H54 (cell line): ENCODE data around the gene LRP1B.
A peak's percentile ranks its signal among the peaks of the same experiment; 100 is the strongest.
"Not testable (repeated sequence)": the region's sequence is repeated elsewhere in the genome, so short reads cannot be mapped to it uniquely, and the experiment has no call there.

ENCODE experiments used
- DNase-seq: peaks from one replicate; pipeline ENCODE4 v3.0.0; 2011; ENCODE audit warnings: low spot score, mixed read lengths; ENCODE audit not compliant: insufficient read length
- FAIRE-seq: peaks from 3 replicates; lab custom pipeline; 2011; peaks lifted over from hg19 to GRCh38; lab: Jason Lieb, UNC
- POLR2A ChIP-seq: IDR thresholded peaks from 2 replicates; pipeline ENCODE4 v1.6.1; 2011; ENCODE audit warnings: low read depth, mild to moderate bottlenecking, low read length

LRP1B gene

DNA sequence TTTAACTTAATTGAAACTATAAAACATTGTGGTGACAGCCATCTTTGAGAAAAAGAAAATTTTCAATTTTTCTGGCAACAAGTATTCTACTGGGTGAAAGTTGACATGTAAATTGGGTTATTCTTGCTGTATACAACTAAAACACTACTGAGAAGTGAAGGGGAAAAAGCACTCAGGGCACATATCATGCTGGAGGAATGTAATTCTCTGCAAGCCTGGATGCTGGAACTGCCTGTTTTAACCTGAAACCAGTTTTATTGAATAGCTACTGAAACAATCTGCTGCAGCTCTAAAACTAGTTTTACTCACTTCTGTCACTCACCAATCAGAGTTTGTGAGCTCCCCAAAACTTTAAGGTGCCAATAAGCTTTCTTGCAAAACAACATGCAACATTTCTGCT lies 1136.0 kb downstream of the LRP1B start:
- no peak for FAIRE-seq

GRCh38 chr2:140990416-140990815 lies 1140.4 kb downstream of the LRP1B start:
- DNase-seq (peak; percentile 7), FAIRE-seq (peak; percentile 93)
- no peak for TF ChIP-seq POLR2A

More for the DNA sequence above, 1136.0 kb downstream of the LRP1B start:
- no peak for DNase-seq
- TF ChIP-seq POLR2A: no peak

GRCh38 chr2:140988597-140988996 lies 1142.2 kb downstream of the LRP1B start:
- TF ChIP-seq POLR2A: no peak
- FAIRE-seq (no peak), DNase-seq (no peak)

DNA sequence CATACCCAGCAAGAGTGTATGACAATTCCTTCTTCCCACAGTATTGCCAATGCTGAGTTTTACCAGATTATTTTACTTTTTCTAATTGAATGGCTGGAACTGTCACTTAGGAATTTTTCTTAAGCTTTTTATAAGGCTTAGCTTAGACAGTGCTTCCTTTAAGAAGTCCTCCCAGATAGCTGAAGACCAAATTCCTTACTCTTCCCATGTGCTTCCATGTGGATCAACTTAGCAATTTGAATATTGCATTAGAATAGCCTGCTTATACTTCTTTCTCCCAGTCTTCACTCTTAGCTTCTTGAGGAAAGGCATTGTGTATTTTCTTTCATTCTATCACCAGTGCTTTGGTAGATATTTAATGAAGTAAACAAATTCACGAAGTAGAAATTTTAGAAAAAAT lies 1144.4 kb downstream of the LRP1B start:
- no peak for DNase-seq

GRCh38 chr2:140975237-140975636 lies 1155.6 kb downstream of the LRP1B start:
- FAIRE-seq: no peak
- TF ChIP-seq POLR2A: no peak
- DNase-seq: no peak

More for the DNA sequence above, 1144.4 kb downstream of the LRP1B start:
- no peak for TF ChIP-seq POLR2A
- no peak for FAIRE-seq

DNA sequence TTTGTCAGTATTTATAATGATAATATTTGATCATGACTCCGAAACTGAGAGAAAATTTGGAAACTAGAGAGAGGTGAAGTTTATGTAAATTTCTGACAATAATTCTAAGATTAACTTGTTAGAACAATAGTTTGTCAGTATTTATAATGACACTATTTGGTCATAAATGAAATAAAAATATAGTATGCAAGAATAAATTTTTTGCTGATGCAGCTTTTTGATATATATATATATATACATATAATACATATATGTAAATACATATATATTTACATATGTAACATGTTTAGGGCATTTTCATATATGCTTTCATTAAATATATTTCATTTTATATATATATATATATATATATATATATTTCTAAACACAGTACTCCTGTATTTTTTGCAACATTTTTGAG lies 1158.1 kb downstream of the LRP1B start:
- no peak for TF ChIP-seq POLR2A
- DNase-seq (no peak), FAIRE-seq (no peak)

GRCh38 chr2:140964324-140964723 lies 1166.5 kb downstream of the LRP1B start:
- FAIRE-seq: not testable (repeated sequence)

GRCh38 chr2:140949932-140950331 lies 1180.9 kb downstream of the LRP1B start:
- FAIRE-seq: no peak
- no peak for DNase-seq
- TF ChIP-seq POLR2A: no peak

More at GRCh38 chr2:140964324-140964723, 1166.5 kb downstream of the LRP1B start:
- not testable (repeated sequence) for DNase-seq

DNA sequence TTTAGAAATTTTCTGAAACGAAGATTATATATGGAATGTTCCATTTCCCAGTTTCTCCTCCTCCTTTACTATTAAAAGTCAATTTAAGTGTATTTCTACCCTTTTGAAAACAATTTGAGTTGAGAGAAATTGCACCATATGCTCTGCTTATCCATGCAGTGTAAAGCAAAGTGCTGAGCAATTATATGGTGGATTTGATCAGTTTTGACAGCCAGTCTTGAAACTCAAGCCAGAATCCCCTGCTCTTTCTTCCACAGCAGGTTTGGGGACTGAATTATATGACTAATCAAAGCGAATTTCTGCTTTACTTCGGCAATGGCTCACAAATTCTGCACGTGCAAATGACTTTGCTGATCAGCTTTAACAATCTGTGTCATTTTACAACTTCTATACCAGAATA lies 1183.6 kb downstream of the LRP1B start:
- FAIRE-seq: no peak

DNA sequence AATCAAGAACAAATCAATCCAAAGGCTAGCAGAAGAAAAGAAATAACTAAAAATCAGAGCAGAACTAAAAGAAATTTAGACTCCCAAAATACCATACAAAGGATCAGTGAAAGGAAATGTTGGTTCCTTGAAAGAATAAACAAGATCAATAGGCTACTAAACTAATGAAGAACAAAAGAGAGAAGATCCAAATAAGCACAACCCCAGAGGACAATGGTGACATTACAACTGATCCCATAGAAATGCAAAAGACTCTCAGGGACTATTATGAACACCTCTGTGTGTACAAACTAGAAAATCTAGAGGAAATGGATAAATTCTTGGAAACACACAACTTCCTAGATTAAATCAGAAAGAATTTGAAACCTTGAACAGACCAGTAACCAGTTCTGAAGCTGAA lies 1186.9 kb downstream of the LRP1B start:
- FAIRE-seq (no peak), DNase-seq (no peak)
- no peak for TF ChIP-seq POLR2A

More for the DNA sequence above, 1183.6 kb downstream of the LRP1B start:
- TF ChIP-seq POLR2A: no peak
- DNase-seq: no peak

GRCh38 chr2:140942284-140942683 lies 1188.5 kb downstream of the LRP1B start:
- no peak for TF ChIP-seq POLR2A
- FAIRE-seq (no peak), DNase-seq (no peak)

- TF ChIP-seq POLR2A: no peak
- FAIRE-seq (no peak), DNase-seq (no peak)
Measured at GRCh38 chr2:140929849-140930248, 1201.0 kb downstream of the LRP1B start.

- TF ChIP-seq POLR2A: no peak
- DNase-seq (no peak), FAIRE-seq (no peak)
Measured at GRCh38 chr2:140918426-140918825, 1212.4 kb downstream of the LRP1B start.

- no peak for FAIRE-seq
- TF ChIP-seq POLR2A: no peak
- no peak for DNase-seq
Measured at GRCh38 chr2:140916410-140916809, 1214.4 kb downstream of the LRP1B start.

DNA sequence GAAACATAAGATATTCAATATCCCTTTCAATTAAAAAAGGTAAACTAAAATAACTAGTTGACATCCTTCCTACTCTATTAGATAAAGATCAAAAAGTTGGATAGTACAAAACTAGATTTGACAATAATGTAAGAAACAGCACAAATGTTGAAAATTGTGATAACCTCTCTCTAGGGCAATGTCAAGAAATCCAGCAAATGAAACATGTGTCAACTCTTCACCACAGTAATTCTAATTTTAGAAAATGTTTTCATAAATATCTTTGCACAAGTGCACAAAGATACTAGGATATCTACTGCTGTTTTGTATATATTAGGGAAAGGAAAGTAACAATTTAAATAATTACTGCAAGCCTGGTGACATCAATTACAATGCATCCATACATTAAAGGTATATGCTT lies 1220.1 kb downstream of the LRP1B start:
- DNase-seq: no peak
- TF ChIP-seq POLR2A: no peak

More for the DNA sequence above, 1220.1 kb downstream of the LRP1B start:
- no peak for FAIRE-seq
